Suprapubic skin (tissue), 4 donors: Measurements from ENCODE around the gene DMKN.

ENCODE experiments used
- CTCF ChIP-seq, 2 donors: fragments of 200-600 bp in 1 of 2; fragments of 450-650 bp in 1 of 2; sonication (generic) in 1 of 2; IDR thresholded peaks; one replicate each; pipeline ENCODE4 v1.5.1; 2016 to 2019; ENCODE audit warnings: antibody characterized with exemption in 2 of 2, mild to moderate bottlenecking in 1 of 2, moderate library complexity in 1 of 2
- POLR2A ChIP-seq, 2 donors: fragments of 450-650 bp; IDR thresholded peaks; one replicate each; pipeline ENCODE4 v1.6.1; 2017; ENCODE audit warnings: antibody characterized with exemption in 2 of 2, mild to moderate bottlenecking in 2 of 2, moderate library complexity in 2 of 2
- POLR2AphosphoS5 ChIP-seq, 3 donors: sonication (generic); formaldehyde crosslinking; IDR thresholded peaks; one replicate each; pipeline ENCODE4 v1.6.1; 2017; ENCODE audit warnings: antibody characterized with exemption in 3 of 3

- TF ChIP-seq POLR2A (IDR thresholded peaks at IDR 0.05) (no peak), CTCF (IDR thresholded peaks at IDR 0.05) (no peak), POLR2AphosphoS5 (IDR thresholded peaks at IDR 0.05) (no peak)
Observed at GRCh38 chr19:35508129-35508528, 5.3 kb downstream of the DMKN start.
